Measurements from ENCODE around the gene CCDC188. TPM values are rescaled to one million over a fixed set of nuclear protein-coding genes. Genes with fewer than 3 reads are reported as not detected.

Gene CCDC188
- total and polyA plus RNA-seq, 10 of the 15 experiments (the other 5 are each of a cell fraction or from before 2014, with no cell fraction given), result not detected

- TF ChIP-seq USF2 (IDR thresholded peaks at IDR 0.05; ENCODE audit: borderline replicate concordance, low read depth, low read length), result no peak
- no peak for TF ChIP-seq SPI1 (IDR thresholded peaks at IDR 0.05; ENCODE audit: borderline replicate concordance, insufficient read depth, low read depth, low read length)
- TF ChIP-seq SRF (IDR thresholded peaks at IDR 0.05; ENCODE audit: low read depth in 2 of 2, low read length in 2 of 2), result no peak
These were observed 19.9 kb downstream of the CCDC188 start (continued) for GRCh38 chr22:20130731-20131596.

GRCh38 chr22:20130319-20130718 is 20.5 kb downstream of the CCDC188 start:
- peaks cover 7% of the 10 kb centered on the region for H3K79me2 ChIP-seq (ENCODE audit: control insufficient read depth, insufficient read depth, low read length)
- H4K20me1 ChIP-seq (ENCODE audit: control insufficient read depth, insufficient read depth), result no peaks in the 10 kb centered on the region
- H3K36me3 ChIP-seq (ENCODE audit: control insufficient read depth in 2 of 2, insufficient read depth in 2 of 2, low read length in 1 of 2), result peaks cover 15 to 17% of the 10 kb centered on the region in 2 experiments; a peak in 3 of 4 replicates
- no peak overlapping the region for H3K27ac ChIP-seq (ENCODE audit: control insufficient read depth, insufficient read depth)
- no TSS peak for BruUV-seq (replicated peaks)
- SMC1A ChIA-PET (ENCODE audit: uncharacterized antibody, unreplicated experiment), result interaction anchor here (1.5 kb wide), 1 partner anchor 12 kb away, joined by 5 read pairs; no protein-coding TSS in a partner anchor
- RAD21 ChIA-PET (ENCODE audit: unreplicated experiment), result interaction anchor here (0.6 kb wide), 1 partner anchor 168 kb away, joined by 3 read pairs; no protein-coding TSS in a partner anchor
- no peak for DNase-seq (ENCODE audit: low read depth, low spot score)
- WGBS (ENCODE audit: insufficient coverage, insufficient replicate concordance, low lambda C conversion rate, missing lambda C conversion rate), result 67% methylated on average over 3 of the region's 3 CpGs
- in situ Hi-C loops (cut with MboI), result no loop called here
- H3K4me1 ChIP-seq (ENCODE audit: control insufficient read depth, insufficient read depth, low read length), result peaks cover 12% of the 10 kb centered on the region
- CTCF ChIA-PET, result interaction anchor here (1.0 to 2.1 kb wide), 2 partner anchors 9 to 161 kb away, joined by 4 to 7 read pairs; no protein-coding TSS in a partner anchor
- H3K27me3 ChIP-seq (replicated peaks in 1 of 2; ENCODE audit: control insufficient read depth in 2 of 2, insufficient read depth in 2 of 2, low read length in 1 of 2), result no peaks in the 10 kb centered on the region
- peak; percentile 8; the same call in 2 of the 3 replicates for ATAC-seq
- H2AFZ ChIP-seq (ENCODE audit: control insufficient read depth, low read depth, low read length), result no peak overlapping the region
- H3K9me3 ChIP-seq (replicated peaks; ENCODE audit: control insufficient read depth, insufficient read depth, low read length), result no peaks in the 10 kb centered on the region
- TF ChIP-seq POLR2AphosphoS5 (IDR thresholded peaks at IDR 0.05; ENCODE audit: low read length), result no peak
- no peak for TF ChIP-seq SMARCA5 (IDR thresholded peaks at IDR 0.05)
- no peak for TF ChIP-seq RB1 (IDR thresholded peaks at IDR 0.05; ENCODE audit: borderline replicate concordance)
- no peak for TF ChIP-seq ELK1 (IDR thresholded peaks at IDR 0.05; ENCODE audit: low read depth, low read length)
- TF ChIP-seq ATF3 (IDR thresholded peaks at IDR 0.05; ENCODE audit: borderline replicate concordance, extremely low read depth, low read depth, low read length), result no peak
- no peak for TF ChIP-seq ZNF622 (IDR thresholded peaks at IDR 0.05)
- TF ChIP-seq MXI1 (IDR thresholded peaks at IDR 0.05; ENCODE audit: low read depth, low read length), result no peak
- TF ChIP-seq RCOR1 (conservative IDR thresholded peaks at IDR 0.05; ENCODE audit: low read depth, low read length), result no peak
- TF ChIP-seq JUNB (IDR thresholded peaks at IDR 0.05), result no peak
- TF ChIP-seq PAX8 (IDR thresholded peaks at IDR 0.05), result no peak
- TF ChIP-seq CBX3 (IDR thresholded peaks at IDR 0.05; ENCODE audit: borderline replicate concordance, low read depth), result no peak
- no peak overlapping the region for H3K9ac ChIP-seq (ENCODE audit: control insufficient read depth, insufficient read depth, low read length)
- no peak overlapping the region for H3K4me3 ChIP-seq
- FAIRE-seq, result no peak
- POLR2A ChIA-PET, result no interaction called here
- peak overlapping the region; percentile 74; the same call in 1 of the 2 replicates for H3K4me2 ChIP-seq (ENCODE audit: control insufficient read depth, insufficient read depth)
- intact Hi-C loops (cut with micrococcal nuclease; ENCODE audit: unreplicated experiment), result no loop called here

Measured in GM12878 (cell line).